ENCODE measurements around the gene SDK2.

Gene SDK2

GRCh38 chr17:73634629-73635028 is 9.6 kb downstream of the SDK2 start:
- DNase-seq = no peak

- no peak for DNase-seq
Observed at GRCh38 chr17:73633736-73634135, 10.5 kb downstream of the SDK2 start.

GRCh38 chr17:73632513-73632912 is 11.7 kb downstream of the SDK2 start:
- no peak for DNase-seq

- no peak for DNase-seq
Observed at GRCh38 chr17:73630965-73631595, 13.2 kb downstream of the SDK2 start.

GRCh38 chr17:73630531-73630930 is 13.7 kb downstream of the SDK2 start:
- DNase-seq = peak in 21 of 56 donors; percentile 6 to 63 (median 17)

- DNase-seq = no peak
Observed at GRCh38 chr17:73628642-73629552, 15.3 kb downstream of the SDK2 start.

GRCh38 chr17:73625991-73626673 is 18.1 kb downstream of the SDK2 start:
- DNase-seq = peak in 10 of 56 donors; percentile 11 to 63 (median 31)

- no peak for DNase-seq
Observed at GRCh38 chr17:73625006-73625405, 19.2 kb downstream of the SDK2 start.

GRCh38 chr17:73624496-73624988 is 19.7 kb downstream of the SDK2 start:
- no peak for DNase-seq

- DNase-seq = no peak
Observed at GRCh38 chr17:73623818-73624217, 20.4 kb downstream of the SDK2 start.

GRCh38 chr17:73623247-73623646 is 21.0 kb downstream of the SDK2 start:
- DNase-seq = no peak

GRCh38 chr17:73622381-73622780 is 21.9 kb downstream of the SDK2 start:
- peak in 3 of 56 donors; percentile 6 to 20 (median 13) for DNase-seq

GRCh38 chr17:73621685-73622084 is 22.6 kb downstream of the SDK2 start:
- no peak for DNase-seq

GRCh38 chr17:73620414-73620813 is 23.8 kb downstream of the SDK2 start:
- DNase-seq = no peak

- no peak for DNase-seq
Observed at GRCh38 chr17:73617501-73617900, 26.7 kb downstream of the SDK2 start.

GRCh38 chr17:73616873-73617404 is 27.3 kb downstream of the SDK2 start:
- no peak for DNase-seq

- DNase-seq = peak in 13 of 56 donors; percentile 3 to 53 (median 21)
Observed at GRCh38 chr17:73616120-73616872, 27.9 kb downstream of the SDK2 start.

GRCh38 chr17:73614256-73614655 is 30.0 kb downstream of the SDK2 start:
- DNase-seq = no peak

- DNase-seq = no peak
Observed at GRCh38 chr17:73613271-73614233, 30.7 kb downstream of the SDK2 start.
